ENCODE data around the gene IGLL1.
"Not testable (repeated sequence)": the region's sequence is repeated elsewhere in the genome, so short reads cannot be mapped to it uniquely, and the experiment has no call there.

IGLL1 gene

GRCh38 chr22:23539135-23539838 lies 40.8 kb downstream of the IGLL1 start:
- peak; percentile 77 to 86 (median 83) for DNase-seq

DNA sequence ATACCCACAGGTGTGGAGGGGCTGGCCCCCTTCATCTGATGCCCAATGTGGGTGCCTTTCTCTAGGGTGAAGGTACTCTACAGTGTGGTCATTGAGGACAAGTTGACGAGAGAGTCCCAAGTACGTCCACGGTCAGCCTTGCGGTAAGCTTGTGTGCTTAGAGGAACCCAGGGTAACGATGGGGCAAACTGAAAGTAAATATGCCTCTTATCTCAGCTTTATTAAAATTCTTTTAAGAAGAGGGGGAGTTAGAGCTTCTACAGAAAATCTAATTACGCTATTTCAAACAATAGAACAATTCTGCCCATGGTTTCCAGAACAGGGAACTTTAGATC lies 41.4 kb downstream of the IGLL1 start:
- DNase-seq = not testable (repeated sequence)

DNA sequence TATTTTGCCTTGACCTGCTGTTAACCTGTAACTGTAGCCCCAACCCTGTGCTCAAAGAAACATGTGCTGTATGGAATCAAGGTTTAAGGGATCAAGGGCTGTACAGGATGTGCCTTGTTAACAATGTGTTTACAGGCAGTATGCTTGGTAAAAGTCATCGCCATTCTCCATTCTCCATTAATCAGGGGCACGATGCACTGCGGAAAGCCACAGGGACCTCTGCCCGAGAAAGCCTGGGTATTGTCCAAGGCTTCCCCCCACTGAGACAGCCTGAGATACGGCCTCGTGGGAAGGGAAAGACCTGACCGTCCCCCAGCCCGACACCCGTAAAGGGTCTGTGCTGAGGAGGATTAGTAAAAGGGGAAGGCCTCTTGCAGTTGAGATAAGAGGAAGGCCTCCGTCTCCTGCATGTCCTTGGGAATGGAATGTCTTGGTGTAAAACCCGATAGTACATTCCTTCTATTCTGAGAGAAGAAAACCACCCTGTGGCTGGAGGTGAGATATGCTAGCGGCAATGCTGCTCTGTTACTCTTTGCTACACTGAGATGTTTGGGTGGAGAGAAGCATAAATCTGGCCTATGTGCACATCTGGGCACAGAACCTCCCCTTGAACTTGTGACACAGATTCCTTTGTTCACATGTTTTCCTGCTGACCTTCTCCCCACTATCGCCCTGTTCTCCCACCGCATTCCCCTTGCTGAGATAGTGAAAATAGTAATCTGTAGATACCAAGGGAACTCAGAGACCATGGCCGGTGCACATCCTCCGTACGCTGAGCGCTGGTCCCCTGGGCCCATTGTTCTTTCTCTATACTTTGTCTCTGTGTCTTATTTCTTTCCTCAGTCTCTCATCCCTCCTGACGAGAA lies 42.0 kb downstream of the IGLL1 start:
- not testable (repeated sequence) for DNase-seq

DNA sequence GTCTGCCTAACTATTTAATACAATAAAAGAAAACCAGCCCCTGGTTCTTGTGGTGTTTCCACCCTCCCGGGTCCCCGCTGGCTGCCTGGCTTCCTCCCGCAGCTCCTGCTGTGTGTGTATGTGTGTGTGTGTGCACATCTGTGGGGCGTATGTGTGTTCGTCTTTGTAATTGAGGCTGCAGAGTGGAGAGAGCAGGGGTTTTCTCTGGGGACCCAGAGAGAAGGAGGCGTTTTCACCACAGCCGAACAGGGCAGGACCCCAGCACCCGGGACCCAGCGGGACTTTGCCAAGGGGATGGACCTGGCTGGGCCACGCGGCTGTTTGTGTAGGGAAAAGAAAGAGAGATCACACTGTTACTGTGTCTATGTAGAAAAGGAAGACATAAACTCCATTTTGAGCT lies 42.7 kb downstream of the IGLL1 start:
- DNase-seq = no peak

- no peak for DNase-seq
These were observed 43.2 kb downstream of the IGLL1 start for GRCh38 chr22:23536821-23537345.

- not testable (repeated sequence) for DNase-seq
These were observed 44.1 kb downstream of the IGLL1 start for GRCh38 chr22:23535790-23536661.

- no peak for DNase-seq
These were observed 45.0 kb downstream of the IGLL1 start for GRCh38 chr22:23534851-23535717.

- no peak for DNase-seq
These were observed 45.8 kb downstream of the IGLL1 start for GRCh38 chr22:23534201-23534850.

DNA sequence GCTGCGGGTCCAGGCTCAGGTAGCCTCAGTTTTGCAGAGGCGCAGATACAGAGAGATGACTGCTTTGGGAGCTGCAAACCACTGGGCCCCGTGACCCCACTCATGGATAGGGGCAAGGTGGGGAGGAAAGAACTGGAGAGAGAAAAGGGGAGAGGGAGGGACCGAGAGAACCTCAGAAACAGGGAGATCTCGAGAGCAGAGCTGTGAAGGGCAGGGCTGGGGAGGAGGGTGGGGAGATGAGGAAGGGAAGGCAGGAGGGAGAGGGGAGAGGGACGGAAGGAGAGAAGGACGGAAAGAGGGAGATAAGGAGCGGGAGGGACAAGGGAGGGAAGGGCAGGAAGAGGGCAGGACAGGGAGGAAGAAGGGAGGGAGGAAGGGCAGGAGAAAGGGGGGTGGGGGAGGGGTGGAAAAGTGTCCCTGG lies 46.3 kb downstream of the IGLL1 start:
- DNase-seq = no peak

- peak in 3 of 4 experiments; percentile 19 to 47 (median 24) for DNase-seq
These were observed 46.7 kb downstream of the IGLL1 start for GRCh38 chr22:23533328-23533762.

- DNase-seq = no peak
These were observed 47.4 kb downstream of the IGLL1 start for GRCh38 chr22:23532731-23533130.

GRCh38 chr22:23531966-23532705 lies 48.0 kb downstream of the IGLL1 start:
- DNase-seq = no peak

DNA sequence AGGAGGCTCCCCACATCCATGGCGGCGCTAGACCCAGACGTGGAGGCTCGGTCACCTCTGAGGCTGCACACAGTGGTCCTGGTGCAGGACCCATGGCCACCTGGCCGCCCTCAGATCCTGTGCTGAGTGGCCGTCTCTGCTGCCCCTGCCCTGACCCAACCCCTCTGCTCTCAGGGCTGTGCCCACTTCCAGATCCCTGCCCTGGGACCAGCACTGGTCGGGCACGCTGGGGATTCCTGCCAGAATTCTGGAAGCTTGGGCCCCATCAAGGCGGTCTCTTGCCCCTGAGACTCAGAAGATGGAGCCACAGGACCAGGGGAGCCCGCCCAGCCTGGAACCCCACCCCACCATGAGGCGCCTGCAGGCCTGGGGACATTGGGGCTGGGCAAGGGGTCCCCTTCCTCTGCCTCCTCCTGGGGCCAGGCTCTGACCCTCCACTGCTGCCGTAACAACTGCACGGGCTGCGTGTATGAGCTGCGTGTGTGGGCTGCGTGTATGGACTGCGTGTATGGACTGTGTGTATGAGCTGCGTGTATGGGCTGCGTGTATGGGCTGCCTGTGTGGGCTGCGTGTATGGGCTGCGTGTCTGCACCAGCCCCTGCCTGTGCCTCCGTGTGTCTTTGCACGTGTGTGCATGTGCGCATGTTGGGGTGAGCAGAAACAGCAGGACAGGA lies 48.7 kb downstream of the IGLL1 start:
- no peak for DNase-seq

DNA sequence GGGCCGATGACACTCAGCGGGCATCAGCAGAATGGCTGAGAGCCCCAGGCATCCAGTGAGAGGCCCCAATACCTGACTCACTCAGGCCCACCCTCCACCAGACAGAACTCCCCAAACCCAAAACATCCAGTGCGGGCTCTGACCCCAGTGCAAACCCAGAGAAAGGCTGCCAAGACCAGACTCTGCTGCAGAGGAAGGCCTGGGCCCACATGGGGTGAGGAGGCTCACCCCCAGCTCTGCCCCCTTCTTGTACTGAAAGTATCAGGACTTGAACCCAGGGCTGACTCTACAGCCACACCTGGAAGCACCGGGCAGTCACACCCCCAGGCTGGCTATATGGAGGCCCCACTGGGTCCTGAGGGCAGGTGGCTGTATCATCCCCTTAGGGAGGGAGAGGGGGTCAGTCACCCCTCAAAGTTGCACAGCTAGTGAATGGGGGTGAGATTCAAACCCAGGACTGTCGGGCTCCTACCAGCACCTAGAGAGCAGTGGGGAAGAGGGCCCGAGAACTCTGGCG lies 49.3 kb downstream of the IGLL1 start:
- no peak for DNase-seq

- no peak for DNase-seq
These were observed 50.0 kb downstream of the IGLL1 start for GRCh38 chr22:23530106-23530505.

GRCh38 chr22:23529166-23530103 lies 50.7 kb downstream of the IGLL1 start:
- no peak for DNase-seq

GRCh38 chr22:23527971-23528740 lies 51.9 kb downstream of the IGLL1 start:
- peak; percentile 61 to 79 (median 76) for DNase-seq

Measured in suppressor macrophage (primary cell).